HG02642 (cell line): Measurements from ENCODE around the gene URB1.
"Not testable (repeated sequence)": the region's sequence is repeated elsewhere in the genome, so short reads cannot be mapped to it uniquely, and the experiment has no call there.

ENCODE experiments used
- ATAC-seq: cut with Tn5 transposase; IDR thresholded peaks from one replicate; pipeline ENCODE4 v1.9.1; 2021; ENCODE audit warnings: mild to moderate bottlenecking; ENCODE audit not compliant: unreplicated experiment, poor library complexity

Gene URB1

DNA sequence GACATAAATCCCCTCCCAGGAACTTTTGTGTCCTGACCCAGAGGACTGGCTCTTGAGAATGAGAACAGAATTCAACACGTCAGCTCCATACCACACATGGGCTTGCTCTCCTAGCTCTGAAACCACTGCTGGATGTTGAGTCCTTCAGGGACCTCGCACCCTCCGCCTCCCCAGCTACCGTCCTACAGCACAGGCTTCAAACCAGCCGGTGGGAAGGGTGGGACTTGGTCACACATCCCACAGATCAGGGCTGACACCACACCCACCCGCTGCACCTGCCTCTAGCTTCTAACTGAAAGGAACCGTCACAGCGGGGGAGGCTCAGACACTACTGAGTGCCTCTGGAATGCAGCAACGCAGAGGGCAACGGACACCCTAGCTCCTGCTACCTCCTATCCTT lies 70.1 kb downstream of the URB1 start:
- ATAC-seq: no peak

DNA sequence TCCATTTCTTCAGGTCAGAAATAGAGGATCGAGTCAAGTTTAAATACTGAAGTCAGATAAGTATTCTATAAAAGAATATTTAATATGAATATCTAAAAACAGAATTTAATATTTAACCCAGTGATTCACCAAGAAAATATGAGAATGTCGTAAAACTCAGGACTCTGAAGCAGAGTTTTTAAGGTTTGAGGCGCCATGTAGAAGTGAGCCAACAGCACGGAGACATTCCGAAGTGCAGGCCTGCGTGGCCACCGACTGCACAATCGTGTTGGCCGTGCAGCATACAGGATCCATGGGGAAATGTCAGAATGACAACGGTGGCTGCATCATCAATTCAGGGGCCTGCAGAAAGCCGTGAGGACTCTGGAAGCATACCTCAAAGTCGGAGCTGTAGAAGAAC lies 70.7 kb downstream of the URB1 start:
- ATAC-seq: no peak

DNA sequence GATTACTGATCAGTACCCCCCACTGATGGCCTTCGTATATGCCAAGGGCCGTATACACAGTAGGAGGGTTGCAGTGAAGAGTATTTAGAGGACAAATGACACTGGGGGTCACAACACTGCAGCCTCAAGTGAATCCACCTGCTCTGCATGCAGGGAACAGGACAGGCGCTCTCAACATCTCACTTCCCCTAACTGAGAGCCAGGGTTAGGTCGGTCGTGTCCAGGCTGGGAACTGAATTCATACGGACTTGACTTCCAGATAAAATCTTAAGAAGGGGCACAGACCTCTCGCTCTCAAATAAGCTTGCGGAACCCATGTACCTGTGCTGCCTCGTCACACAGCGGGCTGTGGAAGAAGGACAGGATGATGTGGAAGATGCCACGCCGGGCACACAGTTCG lies 71.3 kb downstream of the URB1 start:
- ATAC-seq: no peak

DNA sequence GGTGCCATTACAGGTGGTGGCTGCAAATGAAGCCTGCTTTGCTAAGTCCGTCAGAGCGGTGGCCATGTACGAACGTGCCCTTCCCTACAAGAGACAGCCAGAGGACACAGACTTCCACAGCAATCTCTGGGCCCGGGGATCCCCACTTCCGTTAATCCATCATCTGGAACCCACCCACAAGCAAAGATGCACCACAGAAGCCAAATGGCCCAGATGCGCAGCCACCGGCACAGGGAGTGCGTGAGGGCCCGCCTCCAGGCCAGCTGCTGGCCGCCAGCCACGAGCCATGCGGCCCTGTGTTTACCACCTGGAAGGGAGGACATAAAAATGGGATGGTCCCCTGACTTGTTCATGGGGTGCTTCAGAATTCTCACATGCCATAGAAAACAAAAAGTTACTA lies 72.1 kb downstream of the URB1 start:
- ATAC-seq: no peak

DNA sequence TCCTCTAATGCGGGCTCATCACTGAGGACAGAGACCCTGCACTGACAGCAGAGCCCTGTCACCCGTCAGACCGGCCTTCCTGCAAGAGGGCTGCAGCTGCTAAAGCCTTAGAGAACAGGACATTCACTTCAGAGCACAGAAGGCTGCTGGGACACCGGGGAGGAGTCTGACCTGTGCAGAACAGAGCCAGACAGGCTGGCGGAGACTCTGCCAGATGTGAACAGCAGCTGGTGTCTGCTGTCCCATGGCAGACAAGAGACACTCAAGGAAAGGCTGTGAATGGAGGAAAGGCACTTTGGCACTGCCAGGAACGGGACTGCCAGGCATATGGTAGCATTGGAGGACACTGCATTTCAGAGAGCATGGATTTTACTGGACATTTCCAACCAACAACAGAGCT lies 72.8 kb downstream of the URB1 start:
- ATAC-seq: no peak

DNA sequence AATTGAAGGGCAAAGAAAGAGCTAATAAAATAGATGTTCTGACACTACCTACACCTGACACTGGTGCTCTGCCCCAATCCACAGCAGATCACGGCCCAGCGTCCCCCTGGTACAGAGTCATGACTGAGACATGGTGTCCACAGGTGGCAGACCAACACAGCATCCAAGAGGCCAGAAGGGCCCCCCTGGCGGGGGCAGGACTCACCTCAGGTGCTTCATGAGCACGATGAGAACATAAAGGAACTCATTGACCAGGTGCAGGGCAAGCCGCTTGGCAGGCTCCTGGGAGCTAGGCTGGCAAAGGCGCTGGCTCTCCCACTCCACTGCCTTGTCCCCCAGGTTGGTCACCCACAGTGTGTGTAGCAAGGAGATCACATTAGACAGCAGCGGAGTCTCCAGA lies 73.8 kb downstream of the URB1 start:
- ATAC-seq: no peak

DNA sequence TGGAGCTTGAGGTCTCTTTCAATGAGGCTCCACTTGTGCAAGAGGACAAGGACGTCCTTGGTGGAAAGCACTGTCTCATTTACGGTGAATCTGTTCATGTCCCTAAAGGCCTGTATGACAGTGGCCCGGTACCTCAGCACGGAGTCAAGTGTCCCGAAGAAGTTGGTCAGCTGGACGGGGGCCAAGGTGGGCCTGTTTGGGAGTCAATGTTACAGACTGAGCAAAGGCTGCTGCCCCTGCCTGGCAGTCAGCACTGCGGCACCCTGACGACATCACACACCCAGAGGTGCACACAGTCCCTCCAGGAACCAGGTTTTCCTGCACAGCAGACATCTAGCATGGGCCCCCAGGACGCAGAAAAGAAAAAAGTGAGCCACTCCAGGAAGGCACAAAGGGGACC lies 75.1 kb downstream of the URB1 start:
- ATAC-seq: no peak

DNA sequence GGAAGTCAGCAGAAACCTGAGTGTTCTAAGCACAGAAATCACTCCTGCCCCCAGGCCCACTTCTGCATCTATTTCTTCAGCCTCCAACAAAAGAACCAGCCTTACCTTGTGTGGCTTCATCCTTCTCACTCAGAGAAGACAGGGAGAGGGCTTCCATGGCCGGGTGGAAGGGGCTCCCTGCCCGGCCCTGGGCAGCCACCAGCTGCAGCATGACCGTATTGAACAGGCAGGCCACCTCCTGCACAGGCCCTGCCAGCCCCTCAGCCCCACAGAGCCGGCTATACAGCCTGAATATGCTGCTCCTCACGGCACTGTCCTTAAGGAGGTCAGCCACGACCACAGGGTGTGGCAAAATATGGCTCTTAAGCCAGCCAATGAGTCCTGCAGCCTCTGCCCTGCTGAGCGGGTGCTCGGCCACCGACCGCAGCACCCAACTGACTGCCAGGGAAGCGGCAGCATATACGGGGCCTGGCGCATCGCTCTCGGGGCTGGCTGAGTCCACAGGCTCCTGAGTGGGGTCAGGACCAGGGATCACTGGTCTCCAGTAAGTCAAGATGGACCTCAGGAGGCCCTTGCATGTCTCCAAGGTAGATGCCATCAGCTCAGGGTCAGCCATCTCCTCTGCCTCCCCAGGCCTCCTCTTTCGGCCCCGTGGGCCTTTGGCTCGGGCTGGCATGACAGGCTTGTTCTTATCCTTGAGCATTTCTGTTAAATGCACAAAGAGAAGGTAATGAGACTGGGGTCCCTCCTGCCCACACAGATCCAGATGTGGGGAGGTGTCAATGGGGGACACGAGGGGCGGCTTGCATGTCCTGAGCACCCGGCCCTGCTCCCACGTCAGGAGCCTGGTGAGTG lies 76.2 kb downstream of the URB1 start:
- no peak for ATAC-seq

DNA sequence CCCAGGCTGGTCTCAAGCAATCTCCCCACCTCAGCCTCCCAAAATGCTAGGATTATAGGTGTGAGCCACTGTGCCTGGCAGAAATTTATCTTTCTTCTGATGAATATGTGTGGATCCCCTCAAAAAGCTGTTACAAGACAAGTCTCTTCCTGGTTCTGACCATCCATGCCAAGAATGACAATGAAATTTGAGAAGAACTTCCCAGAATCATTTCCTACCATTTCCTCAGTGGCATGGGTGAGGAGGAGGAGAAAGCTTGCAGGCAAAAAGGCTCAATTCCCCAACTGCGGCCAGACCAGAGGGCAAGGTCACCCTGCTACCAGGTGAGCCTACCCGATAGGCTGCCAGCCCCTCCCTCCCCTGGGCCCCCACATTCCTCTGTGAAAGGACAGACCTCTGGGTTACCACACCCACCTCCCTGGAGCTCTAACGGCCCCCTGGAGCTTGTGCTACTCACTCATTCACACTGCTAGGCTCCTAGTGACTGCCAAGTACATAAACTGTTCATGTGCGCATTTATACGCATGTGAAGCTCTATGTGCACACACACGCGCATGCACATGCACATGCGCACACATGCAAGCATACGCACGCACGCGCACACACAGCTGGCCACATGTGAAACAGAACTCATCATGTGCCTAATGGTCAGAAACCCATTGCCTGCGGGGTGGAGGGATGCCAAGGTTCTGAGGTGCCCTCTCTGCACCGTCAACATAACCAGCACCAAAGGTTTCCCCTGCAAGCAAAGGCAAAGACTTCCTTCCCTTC lies 77.1 kb downstream of the URB1 start:
- ATAC-seq: no peak

DNA sequence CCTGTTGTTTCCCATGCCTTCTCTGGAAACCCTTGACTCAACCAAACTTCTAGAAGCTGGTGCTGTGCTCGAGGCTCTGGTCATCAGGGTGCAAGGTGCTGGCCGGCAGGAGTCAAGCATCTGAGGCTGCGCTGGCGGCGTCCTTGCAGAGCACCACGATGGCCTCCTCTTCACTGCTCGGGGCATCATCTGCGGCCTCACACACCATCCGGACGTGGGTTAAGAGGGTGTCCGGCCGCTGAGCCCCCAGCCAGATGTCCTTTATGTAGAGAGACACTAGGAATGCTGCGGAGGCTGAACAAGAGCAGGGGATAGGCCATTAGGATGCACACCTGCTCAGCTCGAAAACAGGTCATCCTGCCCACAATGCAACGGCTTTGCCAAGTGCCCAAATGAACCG lies 78.0 kb downstream of the URB1 start:
- no peak for ATAC-seq

DNA sequence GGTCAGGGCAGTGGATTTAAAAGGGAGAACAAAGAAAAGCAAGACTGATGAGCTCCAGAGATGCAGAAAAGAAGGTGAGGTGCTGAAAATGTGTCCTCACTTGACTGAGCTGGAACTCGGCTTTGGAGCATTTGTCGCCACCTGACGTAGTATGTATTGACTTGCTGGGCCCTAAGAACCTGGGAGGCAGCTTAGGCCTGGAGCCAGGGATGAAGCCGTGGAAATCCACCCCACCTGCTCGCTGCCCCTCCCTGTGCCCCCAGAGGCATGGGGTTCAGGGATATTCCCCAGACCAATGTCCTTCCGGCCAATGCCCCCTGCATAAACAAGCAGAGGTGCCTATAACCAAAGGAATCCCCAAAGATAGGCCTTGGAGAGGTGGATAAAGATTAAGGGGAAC lies 79.8 kb downstream of the URB1 start:
- ATAC-seq: no peak

DNA sequence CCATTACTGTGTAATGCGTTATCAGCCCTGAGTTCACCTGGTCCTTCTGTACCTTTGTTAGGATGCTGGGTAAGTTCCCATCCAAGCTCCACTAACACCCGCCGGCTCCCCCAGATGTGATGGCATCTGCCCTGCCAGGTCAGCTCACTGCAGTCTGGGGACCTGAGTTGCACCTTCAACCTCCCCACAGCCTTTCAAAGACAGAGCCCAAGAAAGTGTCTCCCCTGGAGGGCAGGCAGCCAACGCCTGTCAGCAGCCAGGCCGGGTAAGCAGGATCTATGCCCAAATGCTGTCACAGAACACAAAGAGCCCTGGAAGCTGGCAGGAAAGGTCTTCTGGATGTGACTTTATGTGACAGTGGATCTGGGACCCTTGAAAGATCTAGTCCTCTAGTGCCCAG lies 80.5 kb downstream of the URB1 start:
- no peak for ATAC-seq

DNA sequence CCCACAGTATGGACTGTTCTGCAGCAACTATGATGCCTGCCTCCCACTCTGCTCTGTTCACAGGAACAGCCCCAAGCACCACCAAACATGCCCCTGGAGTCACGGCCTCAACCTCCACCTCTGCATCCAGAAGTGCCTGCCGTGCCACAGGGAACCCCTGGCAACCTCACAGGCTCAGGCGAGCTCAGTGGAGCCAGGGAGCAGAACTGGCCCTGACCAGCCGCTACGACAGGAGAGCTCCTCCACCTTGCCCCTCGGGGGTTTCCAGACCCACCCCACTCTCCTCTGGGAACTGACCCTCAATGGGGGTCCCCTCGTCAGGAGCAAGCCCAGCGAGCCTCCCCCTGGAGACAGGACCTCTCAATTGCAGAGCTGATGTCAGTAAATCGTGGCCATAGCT lies 81.2 kb downstream of the URB1 start:
- no peak for ATAC-seq

DNA sequence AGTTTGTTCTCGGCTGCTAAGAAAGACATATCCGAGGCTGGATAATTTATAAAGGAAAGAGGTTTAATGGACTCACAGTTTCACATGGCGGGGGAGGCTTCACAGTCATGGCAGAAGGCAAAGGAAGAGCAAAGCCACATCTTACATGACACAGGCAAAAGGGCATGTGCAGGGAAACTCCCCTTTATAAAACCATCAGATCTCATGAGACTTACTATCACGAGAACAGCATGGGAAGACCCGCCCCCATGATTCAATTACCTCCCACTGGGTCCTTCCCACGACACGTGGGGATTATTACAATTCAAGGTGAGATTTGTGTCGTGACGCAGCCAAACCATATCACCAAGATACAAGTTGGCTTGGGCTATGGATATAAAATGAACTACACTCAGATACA lies 81.8 kb downstream of the URB1 start:
- ATAC-seq: not testable (repeated sequence)

DNA sequence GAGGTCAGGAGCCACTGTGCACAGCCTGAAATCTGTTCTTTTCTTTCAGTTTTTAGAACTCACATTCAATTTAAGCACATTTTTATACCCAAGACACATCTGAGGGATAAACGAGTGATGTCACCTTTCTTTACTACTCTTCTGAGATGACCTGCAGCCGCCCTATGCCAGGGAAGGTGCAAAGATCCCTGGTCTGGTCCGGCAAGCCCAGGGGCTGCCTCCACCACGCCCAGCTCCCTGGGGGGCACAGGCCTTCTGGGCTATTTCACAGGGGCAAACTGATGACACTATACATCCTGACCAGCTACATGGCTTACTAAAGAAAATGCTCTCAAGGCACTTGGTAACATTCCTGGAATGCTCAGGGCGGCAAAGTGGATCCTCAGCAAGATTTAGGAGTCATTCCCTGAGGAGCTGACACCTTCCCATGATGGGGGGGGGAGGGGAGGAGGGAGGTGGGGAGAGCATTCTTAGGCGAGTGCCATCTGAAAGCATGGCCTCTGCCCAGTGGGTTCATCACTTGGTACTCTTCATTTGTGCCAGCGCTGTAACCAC lies 82.8 kb downstream of the URB1 start:
- ATAC-seq: no peak

DNA sequence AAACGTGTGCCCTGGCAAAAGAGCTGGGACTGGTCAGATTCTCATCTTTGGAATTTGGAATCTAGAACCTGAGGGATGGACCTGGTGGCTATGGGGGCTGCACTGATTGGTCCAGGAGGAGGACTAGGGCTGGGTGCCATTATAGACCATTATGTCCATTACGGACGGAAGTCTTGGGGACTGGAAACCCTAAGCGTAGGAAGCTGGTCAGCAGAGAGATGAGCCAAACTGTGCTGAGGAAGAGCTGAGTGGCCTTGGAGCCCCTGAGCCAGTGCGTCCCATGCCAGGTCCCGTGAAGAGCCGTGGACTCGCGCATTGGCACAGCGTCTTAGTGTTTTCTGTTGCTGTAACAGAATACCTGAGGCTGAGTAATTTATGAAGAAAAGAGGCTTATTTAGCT lies 84.1 kb downstream of the URB1 start:
- ATAC-seq: no peak

DNA sequence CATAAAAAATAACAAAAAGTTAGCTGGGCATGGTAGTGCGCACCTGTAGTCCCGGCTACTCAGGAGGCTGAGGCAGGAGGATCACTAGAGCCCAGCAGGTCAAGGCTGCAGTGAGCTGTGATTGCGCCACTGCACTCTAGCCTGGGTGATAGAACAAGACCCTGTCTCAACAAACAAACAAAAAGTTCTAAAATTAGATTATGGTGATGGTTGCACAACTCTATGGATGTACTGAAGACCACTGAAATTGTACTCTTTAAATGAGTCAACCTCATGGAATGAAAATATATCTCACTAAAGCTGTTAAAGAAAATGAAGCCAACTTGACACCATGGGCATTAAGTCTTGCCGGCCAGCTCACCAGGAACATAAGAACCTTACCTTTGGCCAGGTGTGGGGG lies 85.1 kb downstream of the URB1 start:
- no peak for ATAC-seq

DNA sequence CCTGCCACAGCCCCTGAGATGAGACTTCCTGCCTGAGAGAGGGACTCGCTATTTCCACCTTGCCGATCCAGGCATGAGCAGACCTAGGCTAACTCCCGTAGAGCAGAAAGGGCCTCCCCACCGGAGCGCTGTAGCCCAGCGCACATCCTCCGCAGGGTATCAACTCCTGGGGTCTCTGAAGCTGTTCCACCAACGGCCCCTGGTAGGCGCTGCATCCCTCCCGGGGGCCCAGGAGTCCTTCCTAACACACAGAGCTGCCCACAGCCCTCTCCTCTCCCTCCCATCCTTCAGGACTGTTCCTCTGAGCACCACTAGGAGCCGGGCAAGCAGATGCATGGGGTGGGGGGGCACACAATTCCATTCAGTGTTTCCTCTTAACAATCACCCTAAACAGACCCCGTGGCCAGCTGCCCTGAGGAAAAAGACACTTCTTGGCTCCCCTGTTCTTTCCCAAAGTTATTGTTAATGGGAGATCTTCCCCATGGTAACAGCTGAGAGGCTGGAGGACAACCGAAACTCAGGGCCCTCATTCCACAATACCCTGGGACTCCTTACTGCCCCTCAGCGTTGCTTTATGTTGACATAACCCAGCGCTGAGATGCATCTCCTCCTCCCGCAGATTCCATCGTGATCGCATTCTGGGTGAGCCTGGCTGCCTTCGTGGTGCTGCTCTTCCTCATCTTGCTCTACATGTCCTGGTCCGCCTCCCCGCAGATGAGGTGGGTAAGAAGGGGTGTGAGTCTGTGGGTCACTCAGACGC lies 86.6 kb downstream of the URB1 start:
- ATAC-seq: no peak

DNA sequence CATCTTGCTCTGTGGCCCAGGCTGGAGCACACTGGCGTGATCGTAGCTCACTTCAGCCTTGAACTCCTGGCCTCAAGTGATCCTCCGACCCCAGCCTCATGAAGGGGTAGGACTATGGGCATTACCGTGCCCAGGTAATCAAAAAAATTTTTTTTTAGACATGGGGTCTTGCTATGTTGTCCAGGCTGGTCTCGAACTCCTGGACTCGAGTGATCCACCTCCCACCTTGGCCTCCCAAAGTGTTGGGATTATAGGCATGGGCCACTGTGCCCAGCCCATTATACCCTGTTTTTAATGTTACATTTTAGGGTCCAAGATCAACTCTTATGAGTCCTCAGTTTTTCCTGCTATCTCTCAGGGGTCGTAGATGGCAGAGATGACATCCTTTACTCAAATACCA lies 87.8 kb downstream of the URB1 start:
- no peak for ATAC-seq

DNA sequence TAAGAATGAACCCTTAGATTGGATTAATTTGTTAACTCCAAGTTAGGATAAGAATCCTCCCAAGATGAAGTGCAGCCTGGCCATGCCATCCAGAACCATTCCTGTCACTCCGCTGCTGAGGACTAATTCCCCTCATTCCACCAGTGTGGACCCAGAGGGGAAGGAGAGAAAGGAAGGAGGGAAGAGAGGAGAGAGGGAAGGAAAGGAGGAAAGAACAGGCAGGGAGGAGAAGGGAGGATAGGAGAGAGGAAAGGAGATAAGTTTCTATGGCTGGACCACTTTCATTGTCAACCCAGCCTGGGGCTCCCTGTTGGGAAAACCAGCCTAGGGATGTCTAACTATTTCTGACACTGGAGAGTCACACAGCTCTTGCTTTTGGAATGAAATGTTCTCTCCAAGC lies 89.4 kb downstream of the URB1 start:
- ATAC-seq: no peak

DNA sequence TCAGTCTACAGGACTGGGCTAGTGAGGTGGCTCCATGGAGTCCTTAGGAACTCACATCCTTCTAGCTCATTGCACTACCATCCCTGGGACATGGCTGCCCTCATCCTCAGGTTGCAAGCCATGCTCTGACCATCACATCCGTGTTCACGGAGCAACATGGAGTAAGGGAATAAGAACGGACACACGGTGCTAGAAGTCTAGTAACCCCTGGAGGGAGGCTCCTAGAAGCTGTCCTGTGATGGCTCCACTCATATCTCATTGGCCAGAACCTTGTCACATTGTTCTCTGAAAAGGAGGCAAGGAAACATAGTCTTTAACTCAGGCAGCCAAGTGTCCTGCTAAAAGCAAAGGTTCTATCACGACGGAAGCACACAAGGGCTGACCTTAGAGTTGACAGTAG lies 90.3 kb downstream of the URB1 start:
- ATAC-seq: no peak
